ENCODE results near the gene PACRG. TPM values are rescaled to one million over a fixed set of nuclear protein-coding genes. Genes with fewer than 3 reads are reported as not detected.

Gene PACRG
- total and polyA plus RNA-seq, 2 of the 8 experiments (the other 6 are each of a cell fraction or from before 2014, with no cell fraction given): 0.44 to 0.54 TPM

DNA sequence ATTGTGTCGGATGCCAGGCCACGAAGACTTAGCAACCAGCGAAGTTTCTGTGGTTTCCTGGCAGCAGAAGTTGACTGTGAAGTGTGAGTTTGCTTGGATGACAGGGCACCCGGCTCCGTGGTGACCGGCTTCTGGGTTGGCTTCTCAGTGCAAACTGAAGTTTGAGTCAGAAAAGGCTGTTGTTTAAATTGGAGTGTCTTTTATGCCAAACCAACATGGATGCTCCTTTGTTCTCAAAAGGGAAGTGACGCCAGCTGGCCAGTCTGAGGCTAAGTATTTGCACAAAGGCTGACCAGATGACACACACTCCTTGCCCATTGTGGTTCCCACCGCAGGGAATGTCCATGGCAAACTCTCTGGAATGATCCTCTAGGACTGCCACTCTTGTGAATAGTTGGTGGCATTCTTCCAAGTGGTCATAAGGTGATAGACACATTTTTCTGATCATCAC is 521.9 kb downstream of the PACRG start:
- H3K9me3 ChIP-seq (ENCODE audit: insufficient read depth in 2 of 2, low read depth in 1 of 2, low read length in 1 of 2): no peaks in the 10 kb centered on the region
- no peak overlapping the region for H3K4ac ChIP-seq (replicated peaks; ENCODE audit: insufficient read length, low read depth, low read length)
- H4K91ac ChIP-seq (replicated peaks; ENCODE audit: insufficient read length, low read length): no peak overlapping the region
- CTCF ChIA-PET (ENCODE audit: partially characterized antibody): interaction anchor here (1.6 kb wide), 1 partner anchor 10 kb away, joined by 6 read pairs; no protein-coding TSS in a partner anchor
- no peak overlapping the region for H4K8ac ChIP-seq (ENCODE audit: extremely low read depth, insufficient read depth, low read length)
- no peak overlapping the region for H3K14ac ChIP-seq (ENCODE audit: insufficient read length)
- no peak overlapping the region for H3K27ac ChIP-seq (ENCODE audit: low read depth, low read length)
- no peak overlapping the region for H2BK5ac ChIP-seq (ENCODE audit: low read depth, low read length)
- no peak overlapping the region for H3K9ac ChIP-seq (replicated peaks in 1 of 4; ENCODE audit: extremely low read depth in 1 of 4, low read depth in 3 of 4, low read length in 3 of 4)
- H3K27me3 ChIP-seq (replicated peaks in 1 of 4; ENCODE audit: control insufficient read depth in 3 of 4, extremely low read depth in 1 of 4, insufficient read depth in 3 of 4, low read length in 3 of 4): no peaks in the 10 kb centered on the region
- POLR2A ChIA-PET (ENCODE audit: partially characterized antibody): no interaction called here
- DNase-seq (ENCODE audit: low read depth in 1 of 2, low spot score in 2 of 2) (no peak), FAIRE-seq (no peak)
- no peak overlapping the region for H3K18ac ChIP-seq (ENCODE audit: extremely low read depth, low read length)
- WGBS, 2 experiments (ENCODE audit: extremely low coverage in 1 of 2, insufficient coverage in 1 of 2, insufficient read length in 1 of 2, insufficient replicate concordance in 2 of 2, low coverage in 1 of 2, low lambda C conversion rate in 2 of 2, missing lambda C conversion rate in 1 of 2): 95% methylated on average over 8 of the region's 8 CpGs; no CpG with 5 or more reads in 1 of the 2 experiments
- no peak overlapping the region for H2AFZ ChIP-seq (ENCODE audit: low read length)
- no peaks in the 10 kb centered on the region for H4K20me1 ChIP-seq (replicated peaks in 1 of 2; ENCODE audit: control insufficient read depth in 1 of 2, insufficient read depth in 2 of 2, low read length in 2 of 2)
- H3K36me3 ChIP-seq (ENCODE audit: control insufficient read depth in 2 of 4, insufficient read depth in 4 of 4, low read length in 3 of 4): no peaks in the 10 kb centered on the region
- no peak overlapping the region for H2AK5ac ChIP-seq (ENCODE audit: low read depth, low read length)
- TF ChIP-seq JUND (IDR thresholded peaks at IDR 0.05; ENCODE audit: low read length) (no peak), GABPA (IDR thresholded peaks at IDR 0.05; ENCODE audit: borderline replicate concordance, insufficient read depth, low read length) (no peak), ZNF274 (IDR thresholded peaks at IDR 0.05; ENCODE audit: borderline replicate concordance, extremely low read depth, low read length) (no peak), ASH2L (IDR thresholded peaks at IDR 0.05; ENCODE audit: low read length) (no peak), RFX5 (IDR thresholded peaks at IDR 0.05; ENCODE audit: borderline replicate concordance, low read depth, low read length) (no peak), KDM1A (IDR thresholded peaks at IDR 0.05; ENCODE audit: borderline replicate concordance, low read length) (no peak), SIRT6 (IDR thresholded peaks at IDR 0.05; ENCODE audit: low read length) (no peak), RBBP5 (IDR thresholded peaks at IDR 0.05; ENCODE audit: borderline replicate concordance, low read depth, low read length) (no peak), SAP30 (IDR thresholded peaks at IDR 0.05; ENCODE audit: insufficient read depth, insufficient replicate concordance, low read length) (no peak)
- no peak overlapping the region for H3K4me2 ChIP-seq (ENCODE audit: insufficient read depth in 1 of 2, low read depth in 2 of 2, low read length in 2 of 2)
- no peaks in the 10 kb centered on the region for H3K79me1 ChIP-seq (ENCODE audit: low read depth, low read length)
- H3K56ac ChIP-seq (replicated peaks; ENCODE audit: insufficient read length, low read depth, low read length): no peak overlapping the region
- H2BK20ac ChIP-seq (ENCODE audit: low read length): no peak overlapping the region
- H3K79me2 ChIP-seq (ENCODE audit: control insufficient read depth in 1 of 2, insufficient read depth in 2 of 2, low read length in 2 of 2): no peaks in the 10 kb centered on the region
- no peak overlapping the region for H2BK120ac ChIP-seq (replicated peaks; ENCODE audit: low read depth, low read length)
- H3K23ac ChIP-seq (ENCODE audit: insufficient read length): no peak overlapping the region
- no peak overlapping the region for H4K5ac ChIP-seq (ENCODE audit: insufficient read length, low read depth, low read length)
- peaks cover 0 to 3% (median 0%) of the 10 kb centered on the region in 4 experiments; a peak in 2 of 7 replicates for H3K4me1 ChIP-seq (replicated peaks in 1 of 4; ENCODE audit: control insufficient read depth in 3 of 4, insufficient read depth in 4 of 4, low read length in 3 of 4)
- H3K4me3 ChIP-seq (ENCODE audit: extremely low read depth in 1 of 4, insufficient read depth in 2 of 4, low read depth in 3 of 4, low read length in 4 of 4): no peak overlapping the region
- no peak overlapping the region for H2BK15ac ChIP-seq (ENCODE audit: low read length)
- no peak overlapping the region for H2BK12ac ChIP-seq (ENCODE audit: low read depth, low read length)
- H3K23me2 ChIP-seq (ENCODE audit: low read depth, low read length): no peaks in the 10 kb centered on the region
